Ishikawa (cell line): ENCODE measurements around the gene GAST.
A peak's percentile ranks its signal among the peaks of the same experiment; 100 is the strongest.

ENCODE experiments used
- CEBPB ChIP-seq: IDR thresholded peaks from 2 replicates; pipeline ENCODE4 v1.6.1; 2012
- CREB1 ChIP-seq: IDR thresholded peaks from 2 replicates; pipeline ENCODE4 v1.6.1; 2012; ENCODE audit warnings: low read depth
- EGR1 ChIP-seq: IDR thresholded peaks from 2 replicates; pipeline ENCODE4 v1.6.1; 2012
- EP300 ChIP-seq: IDR thresholded peaks from 2 replicates; pipeline ENCODE4 v1.6.1; 2012; ENCODE audit warnings: borderline replicate concordance
- FOXM1 ChIP-seq: IDR thresholded peaks from 2 replicates; pipeline ENCODE4 v1.6.1; 2012; ENCODE audit warnings: low read depth, borderline replicate concordance
- MAX ChIP-seq: IDR thresholded peaks from 2 replicates; pipeline ENCODE4 v1.6.1; 2012
- NFIC ChIP-seq: IDR thresholded peaks from 2 replicates; pipeline ENCODE4 v1.6.1; 2012
- RAD21 ChIP-seq: IDR thresholded peaks from 2 replicates; pipeline ENCODE4 v1.6.1; 2012; ENCODE audit warnings: low read depth
- REST ChIP-seq: IDR thresholded peaks from 2 replicates; pipeline ENCODE4 v1.6.1; 2012; ENCODE audit warnings: low read depth, mild to moderate bottlenecking
- TAF1 ChIP-seq: IDR thresholded peaks from 2 replicates; pipeline ENCODE4 v1.6.1; 2012; ENCODE audit warnings: low read depth, mild to moderate bottlenecking
- TCF12 ChIP-seq: IDR thresholded peaks from 2 replicates; pipeline ENCODE4 v1.6.1; 2012; ENCODE audit warnings: low read depth
- TEAD4 ChIP-seq: IDR thresholded peaks from 2 replicates; pipeline ENCODE4 v1.6.1; 2012
- USF1 ChIP-seq: IDR thresholded peaks from 2 replicates; pipeline ENCODE4 v1.6.1; 2012
- YY1 ChIP-seq: IDR thresholded peaks from 2 replicates; pipeline ENCODE4 v1.6.1; 2012; ENCODE audit warnings: low read depth

The GAST gene

GRCh38 chr17:41695954-41696757 is 16.0 kb upstream of the GAST start:
- TF ChIP-seq RAD21 (peak; percentile 41), TCF12 (no peak)

- TF ChIP-seq USF1 (0 out of 2 replicates have a peak, but pooled peaks have one; percentile 43), TCF12 (no peak)
These were observed 14.8 kb upstream of the GAST start for GRCh38 chr17:41697122-41697962.

GRCh38 chr17:41702712-41703111 is 9.4 kb upstream of the GAST start:
- TF ChIP-seq EGR1 (no peak), RAD21 (no peak), NFIC (no peak), REST (no peak), YY1 (no peak)

- TF ChIP-seq REST (no peak), EP300 (no peak), EGR1 (no peak), MAX (no peak), NFIC (no peak), TEAD4 (no peak), FOXM1 (no peak), TAF1 (no peak), CEBPB (no peak), YY1 (no peak)
These were observed 6.7 kb upstream of the GAST start for GRCh38 chr17:41705271-41705991.

GRCh38 chr17:41707803-41708669 is 4.1 kb upstream of the GAST start:
- no peak for TF ChIP-seq YY1

GRCh38 chr17:41710472-41711090 is 1.6 kb upstream of the GAST start:
- TF ChIP-seq MAX (no peak), TCF12 (no peak), CREB1 (no peak), USF1 (no peak), FOXM1 (no peak), YY1 (no peak), EP300 (no peak)
